OCI-LY7 (cell line): ENCODE results near the gene CXorf66. TPM values are rescaled to one million over a fixed set of nuclear protein-coding genes. Genes with fewer than 3 reads are reported as not detected.
"Not testable (repeated sequence)": the region's sequence is repeated elsewhere in the genome, so short reads cannot be mapped to it uniquely, and the experiment has no call there.

Source experiments
- BruUV-seq: library from RNA; stranded (reverse); fragments of 400-500 nt; replicated peaks from 2 replicates; lab custom pipeline; 2021; lab: Mats Ljungman, UMichigan
- CTCF ChIA-PET: fragments of 300-600 bp; sonication (Branson Sonifier 250); formaldehyde crosslinking; loops from one replicate; lab custom pipeline; 2022; ENCODE audit warnings: antibody characterized with exemption; ENCODE audit not compliant: unreplicated experiment; lab: Charles Lee
- POLR2A ChIA-PET: fragments of 300-600 bp; sonication (Branson Sonifier 250); formaldehyde crosslinking; loops from one replicate; lab custom pipeline; 2022; ENCODE audit warnings: antibody characterized with exemption; lab: Charles Lee
- DNase-seq: peaks from one replicate; pipeline ENCODE4 v3.0.0-alpha.2; 2015; ENCODE audit warnings: low spot score
- H2AFZ ChIP-seq: fragments of 200-600 bp; sonication (generic), shearing (Covaris generic); 2 replicates; pipeline ENCODE4 v1.6.1; 2014; ENCODE audit warnings: mild to moderate bottlenecking, antibody characterized with exemption, low read length, moderate library complexity
- H3K27ac ChIP-seq: fragments of 200-600 bp; sonication (generic); 2 replicates; pipeline ENCODE4 v1.5.1; 2014; ENCODE audit warnings: mixed run types, low read depth, mild to moderate bottlenecking, moderate library complexity, low read length, inconsistent platforms; ENCODE audit not compliant: poor library complexity, severe bottlenecking
- H3K36me3 ChIP-seq: fragments of 200-600 bp; sonication (generic); 2 replicates; pipeline ENCODE4 v1.6.1; 2014; ENCODE audit warnings: mild to moderate bottlenecking, antibody characterized with exemption, low read length, moderate library complexity, mixed read lengths; ENCODE audit not compliant: insufficient read depth
- H3K4me1 ChIP-seq: fragments of 200-600 bp; sonication (generic); 2 replicates; pipeline ENCODE4 v1.5.1; 2014; ENCODE audit warnings: mild to moderate bottlenecking, low read length; ENCODE audit not compliant: insufficient read depth, poor library complexity, severe bottlenecking
- H3K4me2 ChIP-seq: fragments of 200-600 bp; sonication (generic); 2 replicates; pipeline ENCODE4 v1.6.1; 2014; ENCODE audit warnings: mild to moderate bottlenecking, low read length
- H3K4me3 ChIP-seq: fragments of 200-600 bp; sonication (generic); 2 replicates; pipeline ENCODE4 v1.5.1; 2014; ENCODE audit warnings: mild to moderate bottlenecking, low read depth, low read length; ENCODE audit not compliant: poor library complexity, severe bottlenecking
- H3K79me2 ChIP-seq: fragments of 200-600 bp; sonication (generic); 2 replicates; pipeline ENCODE4 v1.6.1; 2016; ENCODE audit warnings: low read depth, mild to moderate bottlenecking, low read length, moderate library complexity, mixed read lengths; ENCODE audit not compliant: insufficient read depth
- H3K9me2 ChIP-seq: fragments of 200-600 bp; sonication (generic); 2 replicates; pipeline ENCODE4 v1.6.1; 2016; ENCODE audit warnings: mild to moderate bottlenecking, low read length, mixed read lengths; ENCODE audit not compliant: insufficient read depth
- H3K9me3 ChIP-seq: fragments of 200-600 bp; sonication (generic); 2 replicates; pipeline ENCODE4 v1.6.1; 2014; ENCODE audit warnings: mild to moderate bottlenecking, mixed run types, low read length, mixed read lengths
- H4K20me1 ChIP-seq: fragments of 200-600 bp; sonication (generic); 2 replicates; pipeline ENCODE4 v1.6.1; 2014; ENCODE audit warnings: mild to moderate bottlenecking, antibody characterized with exemption, low read length, moderate library complexity, mixed read lengths; ENCODE audit not compliant: insufficient read depth
- CTCF ChIP-seq: fragments of 200-600 bp; sonication (generic); conservative IDR thresholded peaks from 2 replicates; pipeline ENCODE4 v1.5.1; 2014; ENCODE audit warnings: mild to moderate bottlenecking, antibody characterized with exemption, low read length, moderate library complexity, mixed read lengths
- EZH2phosphoT487 ChIP-seq: fragments of 200-600 bp; sonication (generic); IDR thresholded peaks from 2 replicates; pipeline ENCODE4 v1.6.1; 2018; ENCODE audit warnings: low read depth, borderline replicate concordance, mild to moderate bottlenecking, mixed run types, antibody characterized with exemption, low read length, moderate library complexity, mixed read lengths
- intact Hi-C: fragments of 100-400 bp; cut with micrococcal nuclease; formaldehyde crosslinking; loops from one replicate; pipeline ENCODE4 v1.10.0; 2022; ENCODE audit not compliant: unreplicated experiment
- total RNA-seq, 2 experiments: library from RNA; depleted of rRNA in 1 of 2; stranded (reverse); fragments of >200 nt in 1 of 2; shearing (Covaris generic) in 1 of 2; gene quantifications; 2 replicates each; pipeline ENCODE4 v1.2.3, GENCODE V29; 2014 to 2022

The CXorf66 gene
- total RNA-seq, 2 experiments from 2014 or later: not detected

GRCh38 chrX:139966159-139966558 lies 838 bp upstream of the CXorf66 start:
- DNase-seq, intact Hi-C loops, BruUV-seq, H3K27ac ChIP-seq, H3K4me1 ChIP-seq, H3K36me3 ChIP-seq, H3K4me3 ChIP-seq, H3K79me2 ChIP-seq, H3K9me3 ChIP-seq, H3K9me2 ChIP-seq, H4K20me1 ChIP-seq, CTCF ChIA-PET, H2AFZ ChIP-seq, H3K4me2 ChIP-seq: not testable (repeated sequence)
- TF ChIP-seq CTCF: peak; percentile 68
- POLR2A ChIA-PET: interaction anchor here (0.6 to 0.7 kb wide), 2 partner anchors 199 to 204 kb away, joined by 3 to 4 read pairs; no protein-coding TSS in a partner anchor

GRCh38 chrX:139961091-139961490 lies 4.2 kb downstream of the CXorf66 start:
- H3K9me2 ChIP-seq, H3K27ac ChIP-seq, POLR2A ChIA-PET, H2AFZ ChIP-seq, intact Hi-C loops, H3K9me3 ChIP-seq, H3K4me3 ChIP-seq, H3K4me1 ChIP-seq, H4K20me1 ChIP-seq, H3K36me3 ChIP-seq, CTCF ChIA-PET, H3K79me2 ChIP-seq, BruUV-seq, DNase-seq, H3K4me2 ChIP-seq: not testable (repeated sequence)

GRCh38 chrX:139949703-139950102 lies 15.6 kb downstream of the CXorf66 start:
- intact Hi-C loops: no loop called here
- H3K4me1 ChIP-seq: no peaks in the 10 kb centered on the region
- TF ChIP-seq EZH2phosphoT487: no peak
- TF ChIP-seq CTCF: no peak
- H3K9me3 ChIP-seq: no peaks in the 10 kb centered on the region
- no TSS peak for BruUV-seq
- H4K20me1 ChIP-seq: no peaks in the 10 kb centered on the region
- no peaks in the 10 kb centered on the region for H3K36me3 ChIP-seq
- ChIA-PET POLR2A (interaction anchor here (0.5 kb wide), 1 partner anchor 256 kb away, joined by 5 read pairs; no protein-coding TSS in a partner anchor), CTCF (no interaction called here)
- no peak for DNase-seq
- no peak overlapping the region for H3K4me3 ChIP-seq
- H2AFZ ChIP-seq: no peak overlapping the region
- H3K9me2 ChIP-seq: no peaks in the 10 kb centered on the region
- no peaks in the 10 kb centered on the region for H3K79me2 ChIP-seq
- H3K4me2 ChIP-seq: no peak overlapping the region
- H3K27ac ChIP-seq: no peak overlapping the region
